Fibroblast of mammary gland (primary cell): ENCODE data around the gene EPS8.

Experiments used
- DNase-seq: peaks from one replicate; pipeline ENCODE4 v3.0.0-alpha.2; 2010; ENCODE audit warnings: low read depth
- H3K4me3 ChIP-seq: 2 replicates; pipeline ENCODE4 v1.5.1; 2011; ENCODE audit warnings: low read depth, mild to moderate bottlenecking, low read length, moderate library complexity; ENCODE audit not compliant: control insufficient read depth
- CTCF ChIP-seq: conservative IDR thresholded peaks from 2 replicates; pipeline ENCODE4 v1.5.1; 2011; ENCODE audit warnings: low read depth, low read length, inconsistent platforms; ENCODE audit not compliant: control insufficient read depth, insufficient read depth

Gene EPS8

GRCh38 chr12:15603474-15604085 lies 185.6 kb downstream of the EPS8 start:
- no peak for DNase-seq
- no peak overlapping the region for H3K4me3 ChIP-seq
- TF ChIP-seq CTCF, result no peak

GRCh38 chr12:15602051-15602672 lies 187.0 kb downstream of the EPS8 start:
- peak; percentile 81 for DNase-seq
- no peak overlapping the region for H3K4me3 ChIP-seq
- no peak for TF ChIP-seq CTCF

GRCh38 chr12:15601210-15601800 lies 187.9 kb downstream of the EPS8 start:
- H3K4me3 ChIP-seq, result no peak overlapping the region
- no peak for TF ChIP-seq CTCF
- DNase-seq, result peak; percentile 99

GRCh38 chr12:15600223-15600935 lies 188.8 kb downstream of the EPS8 start:
- H3K4me3 ChIP-seq, result no peak overlapping the region

GRCh38 chr12:15599266-15600037 lies 189.7 kb downstream of the EPS8 start:
- no peak for TF ChIP-seq CTCF
- DNase-seq, result peak; percentile 93
- H3K4me3 ChIP-seq, result no peak overlapping the region

More at GRCh38 chr12:15600223-15600935, 188.8 kb downstream of the EPS8 start:
- no peak for TF ChIP-seq CTCF
- DNase-seq, result peak; percentile 70

- no peak for DNase-seq
- no peak overlapping the region for H3K4me3 ChIP-seq
- no peak for TF ChIP-seq CTCF
These were observed 191.9 kb downstream of the EPS8 start for GRCh38 chr12:15597125-15597830.
